GM19324 (cell line): ENCODE data around the gene PLCG2.
"Not testable (repeated sequence)": the region's sequence is repeated elsewhere in the genome, so short reads cannot be mapped to it uniquely, and the experiment has no call there.

Source experiments
- ATAC-seq: cut with Tn5 transposase; IDR thresholded peaks from one replicate; pipeline ENCODE4 v1.9.1; 2021; ENCODE audit warnings: mild to moderate bottlenecking, moderate library complexity; ENCODE audit not compliant: unreplicated experiment, low FRiP score

The PLCG2 gene

GRCh38 chr16:81778861-81779535 is at the start of gene PLCG2:
PLCG2 (plus strand) TSS chr16:81779291; CDS start chr16:81785990, 6,699 bp downstream.
- ATAC-seq, result peak; percentile 88

GRCh38 chr16:81729451-81729850 is 49.6 kb upstream of the PLCG2 start:
- no peak for ATAC-seq

GRCh38 chr16:81730090-81731051 is 48.7 kb upstream of the PLCG2 start:
- peak; percentile 69 for ATAC-seq

GRCh38 chr16:81731649-81732048 is 47.4 kb upstream of the PLCG2 start:
- no peak for ATAC-seq

- ATAC-seq, result no peak
Measured at GRCh38 chr16:81732699-81733098, 46.4 kb upstream of the PLCG2 start.

- ATAC-seq, result no peak
Measured at GRCh38 chr16:81733295-81733694, 45.8 kb upstream of the PLCG2 start.

- ATAC-seq, result no peak
Measured at GRCh38 chr16:81734632-81735434, 44.3 kb upstream of the PLCG2 start.

GRCh38 chr16:81737885-81738536 is 41.1 kb upstream of the PLCG2 start:
- ATAC-seq, result peak; percentile 49

- no peak for ATAC-seq
Measured at GRCh38 chr16:81738783-81739496, 40.2 kb upstream of the PLCG2 start.

- no peak for ATAC-seq
Measured at GRCh38 chr16:81739503-81739902, 39.6 kb upstream of the PLCG2 start.

- ATAC-seq, result no peak
Measured at GRCh38 chr16:81740169-81740568, 38.9 kb upstream of the PLCG2 start.

GRCh38 chr16:81741430-81741770 is 37.7 kb upstream of the PLCG2 start:
- not testable (repeated sequence) for ATAC-seq

- no peak for ATAC-seq
Measured at GRCh38 chr16:81744385-81744784, 34.7 kb upstream of the PLCG2 start.

- no peak for ATAC-seq
Measured at GRCh38 chr16:81744911-81745310, 34.2 kb upstream of the PLCG2 start.

GRCh38 chr16:81745704-81746558 is 33.2 kb upstream of the PLCG2 start:
- ATAC-seq, result peak; percentile 64

- no peak for ATAC-seq
Measured at GRCh38 chr16:81746566-81746965, 32.5 kb upstream of the PLCG2 start.

GRCh38 chr16:81748476-81749198 is 30.5 kb upstream of the PLCG2 start:
- ATAC-seq, result no peak

GRCh38 chr16:81752225-81752875 is 26.7 kb upstream of the PLCG2 start:
- ATAC-seq, result peak; percentile 78
